ENCODE data around the gene ITGAE.
A peak's percentile ranks its signal among the peaks of the same experiment; 100 is the strongest.
"Not testable (repeated sequence)": the region's sequence is repeated elsewhere in the genome, so short reads cannot be mapped to it uniquely, and the experiment has no call there.

ITGAE gene

DNA sequence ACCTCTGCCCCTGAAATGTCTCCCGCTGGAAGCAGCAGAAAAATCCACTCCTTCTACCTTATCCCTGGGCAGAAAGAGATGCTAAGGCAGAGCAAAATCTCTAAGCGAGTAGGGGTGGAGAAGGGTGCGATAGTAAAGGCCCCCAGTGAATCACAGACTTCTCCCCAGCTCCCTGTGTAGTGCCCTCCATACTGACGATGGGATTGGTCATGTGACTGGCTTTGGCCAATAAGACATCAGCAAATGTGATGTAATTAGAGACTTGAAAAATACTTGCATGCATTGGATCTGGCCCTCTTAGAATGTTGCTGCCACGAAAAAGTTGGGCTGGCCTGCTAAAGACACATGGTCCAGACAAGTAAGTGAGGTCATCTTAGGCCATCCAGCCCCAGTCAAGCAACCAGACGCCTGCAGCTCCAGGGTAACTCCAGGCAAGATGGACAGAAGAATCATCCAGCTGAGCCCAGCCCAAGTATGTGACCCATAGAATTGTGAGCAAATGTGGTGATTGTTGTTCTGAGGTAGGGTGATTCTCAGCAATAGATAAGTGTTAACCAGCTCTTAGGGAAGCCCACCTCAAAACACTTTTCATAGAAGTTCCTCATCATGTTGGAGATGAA, 41.3 kb downstream of the ITGAE start:
- no peak for DNase-seq

GRCh38 chr17:3755335-3756030, 45.5 kb downstream of the ITGAE start:
- DNase-seq = no peak

DNA sequence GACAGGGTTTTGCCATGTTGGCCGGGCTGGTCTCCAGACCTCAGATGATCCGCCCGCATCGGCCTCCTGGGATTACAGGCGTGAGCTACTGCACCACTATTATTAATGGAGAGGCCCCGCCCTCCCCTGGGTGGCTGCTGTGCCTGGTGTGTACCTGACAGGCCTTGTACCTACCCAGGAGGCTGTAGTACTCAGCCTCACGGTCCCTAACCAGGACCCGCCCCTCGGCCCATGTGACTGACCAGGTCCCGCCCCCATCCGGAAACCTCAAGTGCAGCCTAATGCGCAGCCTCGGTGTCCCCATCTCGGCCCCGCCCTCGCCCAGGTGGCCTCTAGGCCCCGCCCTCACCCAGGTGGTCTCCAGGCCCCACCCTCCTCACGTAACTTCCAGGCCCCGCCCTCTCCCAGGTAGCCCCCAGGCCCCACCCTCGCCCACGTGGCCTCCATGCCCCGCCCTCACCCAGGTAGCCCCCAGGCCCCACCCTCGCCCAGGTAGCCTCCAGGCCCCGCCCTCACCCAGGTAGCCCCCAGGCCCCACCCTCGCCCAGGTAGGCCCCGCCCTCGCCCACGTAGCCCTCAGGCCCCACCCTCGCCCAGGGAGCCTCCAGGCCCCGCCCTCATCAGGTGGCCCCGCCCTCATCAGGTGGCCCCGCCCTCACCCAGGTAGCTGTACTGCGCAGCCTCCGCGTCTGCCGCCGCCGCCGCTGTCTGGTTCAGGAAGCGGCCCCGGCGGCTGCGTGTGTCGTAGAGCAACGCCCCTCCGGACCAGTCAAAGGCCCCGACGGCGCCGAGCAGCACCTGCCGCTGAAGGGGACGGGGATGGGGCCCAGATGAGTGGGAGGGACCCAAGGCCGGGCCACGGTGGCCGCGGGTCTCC, 46.3 kb downstream of the ITGAE start:
- DNase-seq = no peak

DNA sequence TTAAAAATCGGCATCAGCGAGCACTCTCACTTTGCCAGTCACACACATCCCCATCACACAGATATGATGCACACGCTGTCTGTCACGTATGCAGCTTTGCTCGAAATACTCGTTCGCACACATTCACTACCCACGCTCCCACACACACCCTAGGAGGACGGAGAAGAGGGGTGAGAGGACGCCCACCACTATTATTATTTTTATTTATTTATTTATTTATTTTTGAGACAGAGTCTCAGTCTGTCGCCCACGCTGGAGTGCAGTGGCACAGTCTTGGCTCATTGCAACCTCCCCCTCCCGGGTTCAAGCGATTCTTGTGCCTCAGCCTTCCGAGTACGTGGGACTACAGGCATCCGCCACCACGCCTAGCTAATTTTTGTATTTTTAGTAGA, 46.9 kb downstream of the ITGAE start:
- DNase-seq = no peak

GRCh38 chr17:3753624-3754023, 47.4 kb downstream of the ITGAE start:
- DNase-seq = no peak

DNA sequence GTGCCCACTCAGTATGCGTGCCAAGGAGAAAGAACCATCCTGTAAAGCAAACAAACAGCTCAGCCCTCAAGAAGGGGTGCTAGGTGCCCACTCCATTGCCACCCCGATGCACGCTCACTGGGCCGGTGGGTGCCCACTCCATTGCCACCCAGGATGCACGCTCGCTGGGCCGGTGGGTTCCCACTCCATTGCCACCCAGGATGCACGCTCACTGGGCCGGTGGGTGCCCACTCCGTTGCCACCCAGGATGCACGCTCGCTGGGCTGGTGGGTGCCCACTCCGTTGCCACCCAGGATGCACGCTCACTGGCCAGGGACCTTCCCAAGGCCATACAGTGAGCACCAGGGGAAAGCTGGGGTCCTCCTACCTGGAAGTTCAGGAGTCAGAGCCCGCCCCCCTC, 49.2 kb downstream of the ITGAE start:
- no peak for DNase-seq

- DNase-seq = no peak
These were observed 50.1 kb downstream of the ITGAE start for GRCh38 chr17:3750926-3751325.

DNA sequence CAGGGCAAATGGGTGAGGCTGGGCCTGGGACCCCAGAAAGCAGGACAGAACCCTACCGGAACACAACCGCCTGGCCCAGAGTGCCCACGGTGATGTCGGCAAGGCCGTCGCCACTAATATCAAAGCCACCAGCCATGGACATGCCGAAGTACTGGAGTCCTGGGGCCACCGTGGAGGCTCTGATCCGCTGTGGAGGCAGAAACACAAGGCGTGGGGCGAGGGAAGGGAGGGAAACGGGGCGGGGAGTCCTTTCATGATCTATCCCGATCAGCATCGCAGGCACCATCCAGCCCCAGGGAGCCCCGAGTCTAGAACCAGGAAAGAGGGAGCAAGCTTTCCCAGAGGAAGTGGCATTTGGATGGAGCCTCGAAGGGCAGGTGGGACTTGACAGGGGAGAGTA, 50.7 kb downstream of the ITGAE start:
- DNase-seq = no peak

DNA sequence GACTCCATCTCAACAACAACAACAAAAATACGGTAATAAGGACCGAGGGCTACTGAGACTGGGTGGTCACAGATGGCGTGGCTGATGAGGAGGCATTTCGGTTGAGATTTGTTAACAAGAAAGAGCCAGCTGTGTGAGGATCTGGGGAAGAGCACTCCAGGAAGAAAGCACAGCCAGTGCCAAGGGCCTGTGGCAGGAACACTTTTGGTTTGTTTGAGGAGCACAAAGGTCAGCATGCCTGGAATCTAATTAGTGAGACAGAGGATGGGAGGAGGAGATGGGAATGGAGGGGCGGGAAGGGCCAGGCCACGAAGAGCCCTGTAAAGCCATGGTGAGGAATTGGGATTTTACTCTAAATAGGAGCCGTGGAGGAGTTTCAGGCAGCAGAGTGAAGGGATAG, 52.4 kb downstream of the ITGAE start:
- DNase-seq = no peak

DNA sequence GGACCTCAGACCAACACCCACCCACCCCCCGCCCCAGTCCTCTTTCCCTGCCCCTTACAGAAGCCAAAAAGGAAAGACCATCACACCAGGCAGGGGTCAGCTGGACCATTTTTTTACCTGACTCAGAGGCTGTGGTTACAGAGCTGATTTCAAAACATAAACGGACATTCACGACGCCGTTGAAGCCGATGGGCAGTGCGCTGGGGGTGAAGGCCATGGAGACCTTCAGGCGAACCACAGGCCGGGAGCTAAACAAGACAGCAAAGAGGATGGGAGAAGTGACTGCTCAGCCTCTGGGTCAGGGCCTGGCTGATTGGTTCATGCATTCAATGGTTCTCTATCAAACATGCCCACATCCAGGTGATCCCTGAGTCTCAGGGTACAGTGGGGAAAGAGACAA, 53.2 kb downstream of the ITGAE start:
- DNase-seq = no peak

- no peak for DNase-seq
These were observed 55.9 kb downstream of the ITGAE start for GRCh38 chr17:3745071-3745470.

DNA sequence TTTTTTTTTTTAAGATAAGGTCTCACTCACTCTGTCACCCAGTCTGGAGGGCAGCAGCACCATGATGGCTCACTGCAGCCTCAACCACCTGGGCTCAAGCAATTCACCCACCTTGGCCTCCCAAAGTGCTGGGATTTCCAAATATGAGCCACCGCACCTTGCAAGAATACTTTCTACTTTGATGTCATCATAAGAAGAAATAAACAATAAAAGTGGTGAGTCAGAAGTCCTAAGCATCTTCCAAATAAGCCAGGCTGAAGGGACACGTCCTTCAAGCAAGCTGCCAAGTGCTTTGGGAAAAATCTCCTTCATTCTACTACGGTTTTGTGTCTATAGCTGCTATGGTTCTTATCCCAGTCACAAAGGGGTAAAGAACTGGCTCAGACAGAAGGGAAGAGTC, 57.0 kb downstream of the ITGAE start:
- DNase-seq = no peak

DNA sequence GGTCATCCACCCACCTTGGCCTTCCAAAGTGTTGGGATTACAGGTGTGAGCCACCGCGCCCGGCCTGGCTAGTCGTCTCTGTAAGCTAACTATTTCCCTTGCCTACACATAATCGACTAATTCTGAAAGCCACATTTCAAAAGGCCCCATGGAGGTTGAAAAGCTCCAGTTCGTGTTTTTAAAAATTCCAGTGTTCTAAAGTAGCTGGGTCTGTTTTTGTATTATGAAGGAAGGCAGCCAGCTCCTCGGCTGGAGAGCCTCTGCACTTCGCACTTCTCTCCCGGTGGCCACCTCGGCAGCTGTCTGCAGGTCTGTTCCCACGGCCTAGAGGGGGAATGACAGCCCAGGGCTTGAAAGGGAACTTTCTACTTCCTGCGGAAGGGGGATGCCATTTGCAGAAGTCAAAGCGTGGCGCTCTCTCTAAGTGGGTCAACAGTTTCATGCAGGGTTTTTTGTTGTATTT, 60.3 kb downstream of the ITGAE start:
- no peak for DNase-seq

DNA sequence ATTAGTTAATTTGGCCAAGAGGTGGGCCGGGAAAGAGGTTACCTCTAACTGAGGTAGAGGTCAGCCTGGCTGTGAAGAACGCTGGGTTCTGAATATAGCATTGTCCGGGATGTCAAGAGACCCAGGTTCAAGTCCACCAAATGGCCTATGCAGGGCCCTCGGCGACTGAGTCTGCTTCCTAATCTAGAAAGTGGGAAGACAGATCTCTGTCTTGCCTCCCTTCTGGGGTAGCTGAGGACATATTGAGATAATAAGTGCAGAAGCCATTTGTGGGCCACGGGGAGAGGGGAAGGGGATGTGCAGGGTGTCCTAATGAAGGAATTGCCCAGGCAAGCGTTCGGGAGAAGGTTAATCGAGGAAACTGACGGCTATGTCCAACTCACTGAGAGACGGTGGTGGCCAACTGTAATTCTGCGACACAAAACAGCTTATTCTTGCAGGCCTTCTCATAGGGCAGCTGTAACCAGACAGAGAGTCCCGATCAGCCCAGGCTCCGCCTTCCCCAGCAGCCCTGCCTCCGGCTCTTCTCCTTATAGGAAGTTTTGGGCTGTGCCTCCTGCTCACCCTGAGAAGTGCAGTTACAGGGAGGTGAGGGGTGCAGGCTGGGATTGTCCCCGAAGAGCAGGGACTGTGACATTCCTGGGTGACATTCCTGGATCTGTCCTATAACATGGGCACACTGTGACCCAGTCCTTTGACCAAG, 61.4 kb downstream of the ITGAE start:
- no peak for DNase-seq

GRCh38 chr17:3738562-3739295, 62.3 kb downstream of the ITGAE start:
- peak; percentile 35 to 51 for DNase-seq

DNA sequence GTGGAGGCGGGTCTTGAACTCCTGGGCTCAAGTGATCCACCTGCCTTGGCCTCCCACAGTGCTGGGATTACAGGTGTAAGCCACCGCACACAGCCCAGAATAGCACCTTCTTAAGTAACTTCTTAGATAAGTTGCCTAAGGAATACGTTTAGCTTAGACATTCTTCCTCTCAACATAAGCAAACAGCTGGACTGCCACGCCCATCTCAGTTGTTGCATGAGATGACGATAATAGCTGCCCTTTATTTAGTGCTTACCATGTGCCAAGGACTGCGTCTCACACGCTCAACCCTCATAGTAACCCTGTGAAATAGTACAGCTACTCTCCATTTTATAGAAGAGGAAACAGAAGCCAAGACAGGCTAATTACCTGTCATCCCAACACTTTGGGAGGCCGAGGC, 65.5 kb downstream of the ITGAE start:
- no peak for DNase-seq

DNA sequence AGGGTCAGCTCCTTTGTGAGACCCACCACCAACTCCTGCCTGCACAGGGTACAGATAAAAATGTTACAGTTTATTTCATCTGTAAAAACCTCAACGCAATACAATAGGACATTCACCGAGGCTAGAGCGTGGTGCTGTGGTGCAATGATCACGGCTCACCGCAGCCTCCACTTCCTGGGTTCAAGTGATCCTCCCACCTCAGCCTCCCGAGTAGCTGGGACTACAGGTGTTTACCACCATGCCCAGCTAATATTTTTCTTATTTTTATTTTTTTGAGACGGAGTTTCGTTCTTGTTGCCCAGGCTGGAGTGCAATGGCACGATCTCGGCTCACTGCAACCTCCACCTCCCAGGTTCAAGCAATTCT, 66.1 kb downstream of the ITGAE start:
- DNase-seq = not testable (repeated sequence)

DNA sequence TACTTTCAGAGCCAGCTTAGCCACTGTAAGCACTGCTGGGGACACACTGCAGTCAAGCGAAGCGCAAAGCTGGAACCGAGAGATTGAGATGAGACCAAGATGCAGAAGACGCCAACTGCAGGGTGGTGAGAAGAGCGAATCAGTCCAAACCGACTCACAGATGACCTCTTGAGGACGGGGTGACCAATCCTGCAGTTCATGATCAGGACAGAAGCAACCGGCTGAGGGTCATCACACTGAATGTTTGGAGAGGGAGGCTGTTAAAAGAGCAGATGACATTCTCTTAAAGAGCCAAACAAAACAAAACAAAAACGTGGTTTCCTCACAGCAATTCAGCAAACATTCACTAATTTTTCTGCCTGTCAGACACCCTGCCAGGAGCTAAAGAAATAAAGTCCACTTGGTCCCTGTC, 68.8 kb downstream of the ITGAE start:
- DNase-seq = no peak

- DNase-seq = no peak
These were observed 70.0 kb downstream of the ITGAE start for GRCh38 chr17:3730881-3731429.

DNA sequence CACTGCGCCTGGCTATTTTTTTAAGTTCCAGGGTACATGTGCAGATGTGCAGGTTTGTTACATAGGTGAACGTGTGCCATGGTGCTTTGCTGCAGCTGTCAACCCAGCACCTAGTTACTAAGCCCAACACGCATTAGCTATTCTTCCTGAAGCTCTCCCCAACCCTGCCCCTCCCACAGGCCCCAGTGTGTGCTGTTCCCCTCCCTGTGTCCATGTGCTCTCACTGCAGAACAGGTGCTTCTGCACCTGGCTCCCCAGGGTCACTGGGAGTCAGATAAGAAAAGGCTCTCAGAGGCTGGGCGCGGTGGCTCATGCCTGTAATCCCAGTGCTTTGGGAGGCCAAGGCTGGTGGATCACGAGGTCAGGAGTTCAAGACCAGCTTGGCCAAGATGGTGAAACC, 71.1 kb downstream of the ITGAE start:
- no peak for DNase-seq

- DNase-seq = not testable (repeated sequence)
These were observed 72.9 kb downstream of the ITGAE start for GRCh38 chr17:3728099-3728498.

GRCh38 chr17:3727041-3727440, 73.9 kb downstream of the ITGAE start:
- DNase-seq = no peak

Data from cerebellar nuclear complex (tissue), 1 donor.